AG10803 (cell line): ENCODE measurements around the gene ANO6.
A peak's percentile ranks its signal among the peaks of the same experiment; 100 is the strongest.

Source experiments
- DNase-seq: peaks from one replicate; pipeline ENCODE4 v3.0.0; 2010; ENCODE audit warnings: low read depth
- H3K4me3 ChIP-seq: 2 replicates; pipeline ENCODE4 v1.5.1; 2011; ENCODE audit warnings: mild to moderate bottlenecking, low read length, control low read depth
- CTCF ChIP-seq: conservative IDR thresholded peaks from 2 replicates; pipeline ENCODE4 v1.5.1; 2011; ENCODE audit warnings: mild to moderate bottlenecking, low read length, control low read depth, inconsistent platforms

Gene ANO6

DNA sequence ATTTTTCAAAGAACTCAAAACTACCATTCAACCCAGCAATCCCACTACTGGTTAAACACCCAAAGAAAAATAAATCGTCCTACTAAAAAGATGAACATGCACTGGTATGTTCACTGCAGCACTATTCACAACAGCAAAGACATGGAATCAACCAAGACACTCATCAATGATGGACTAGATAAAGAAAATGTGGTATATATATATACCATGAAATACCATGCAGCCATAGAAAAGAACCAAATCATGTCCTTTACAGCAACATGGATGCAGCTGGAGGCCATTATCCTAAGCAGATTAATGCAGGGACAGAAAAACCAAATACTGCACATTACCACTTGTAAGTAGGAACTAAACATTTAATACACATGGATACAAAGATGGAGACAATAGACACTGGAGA is 3.8 kb upstream of the ANO6 start:
- H3K4me3 ChIP-seq = no peak overlapping the region
- DNase-seq = no peak
- TF ChIP-seq CTCF = no peak

GRCh38 chr12:45213107-45213506 is 2.8 kb upstream of the ANO6 start:
- no peak overlapping the region for H3K4me3 ChIP-seq
- no peak for DNase-seq
- no peak for TF ChIP-seq CTCF

- H3K4me3 ChIP-seq = no peak overlapping the region
- DNase-seq = no peak
- no peak for TF ChIP-seq CTCF
Observed at GRCh38 chr12:45214071-45214470, 1.8 kb upstream of the ANO6 start.

DNA sequence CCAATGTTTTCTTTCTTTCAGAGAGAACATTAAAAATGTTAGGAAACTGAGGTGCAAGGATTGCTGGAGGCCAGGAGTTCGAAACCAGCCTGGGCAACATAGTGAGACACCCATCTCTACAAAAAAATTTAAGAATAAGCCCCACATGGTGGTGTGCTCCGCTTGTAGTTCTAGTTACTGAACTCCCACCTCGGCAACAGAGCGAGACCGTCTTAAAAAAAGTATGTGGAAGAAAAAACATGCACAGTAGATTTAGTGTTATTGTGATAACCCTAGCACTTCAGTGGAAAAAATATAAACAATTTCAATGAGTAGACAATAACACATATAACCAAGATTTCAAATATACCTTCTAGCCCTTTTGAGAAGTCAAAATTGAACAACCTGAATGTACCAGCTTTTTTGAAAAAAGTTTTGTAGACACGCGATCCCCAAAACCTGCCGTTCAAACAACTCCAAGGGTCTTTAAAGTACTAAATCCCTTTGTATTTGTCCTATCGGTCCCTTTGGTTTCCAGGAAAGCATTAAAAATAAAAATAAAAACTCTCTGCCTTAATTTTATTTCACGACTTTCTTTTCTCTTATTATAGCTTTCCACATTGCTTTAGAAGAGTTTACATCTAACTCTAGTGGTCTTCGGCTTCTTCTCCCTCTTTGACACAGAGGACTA is 1.0 kb upstream of the ANO6 start:
- TF ChIP-seq CTCF = peak; percentile 19
- peak; percentile 47 for DNase-seq
- peak overlapping the region; percentile 86 for H3K4me3 ChIP-seq

- TF ChIP-seq CTCF = peak; percentile 41
- H3K4me3 ChIP-seq = peak overlapping the region; percentile 86
- peak; percentile 42 for DNase-seq
Observed at GRCh38 chr12:45216230-45216982, 511 bp downstream of the ANO6 start.

DNA sequence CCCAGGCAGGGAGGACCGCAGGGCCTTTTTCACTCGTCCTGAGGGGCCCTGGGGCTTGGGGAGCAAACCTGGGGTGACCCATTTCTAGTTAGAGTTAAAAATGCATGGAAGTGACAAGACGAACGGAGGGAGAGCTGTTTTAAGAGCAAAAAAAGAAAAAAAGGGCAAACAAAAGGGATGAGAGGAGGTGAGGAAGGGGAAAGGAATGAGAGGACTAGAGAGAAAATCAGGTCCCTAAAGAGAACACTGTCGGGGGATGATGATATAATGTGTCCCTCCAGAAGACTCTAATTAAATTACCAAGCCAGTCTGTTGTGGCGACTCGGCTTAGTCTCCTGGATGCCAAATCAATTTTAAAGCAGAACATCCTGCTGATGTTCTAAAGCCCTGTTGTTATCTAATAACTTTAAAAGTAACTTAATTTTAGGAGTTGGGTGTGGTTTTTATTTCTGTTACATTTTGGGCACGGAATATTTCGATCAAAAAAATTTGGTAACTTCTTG is 1.1 kb downstream of the ANO6 start:
- H3K4me3 ChIP-seq = peak overlapping the region; percentile 86
- DNase-seq = peak; percentile 24
- TF ChIP-seq CTCF = no peak

DNA sequence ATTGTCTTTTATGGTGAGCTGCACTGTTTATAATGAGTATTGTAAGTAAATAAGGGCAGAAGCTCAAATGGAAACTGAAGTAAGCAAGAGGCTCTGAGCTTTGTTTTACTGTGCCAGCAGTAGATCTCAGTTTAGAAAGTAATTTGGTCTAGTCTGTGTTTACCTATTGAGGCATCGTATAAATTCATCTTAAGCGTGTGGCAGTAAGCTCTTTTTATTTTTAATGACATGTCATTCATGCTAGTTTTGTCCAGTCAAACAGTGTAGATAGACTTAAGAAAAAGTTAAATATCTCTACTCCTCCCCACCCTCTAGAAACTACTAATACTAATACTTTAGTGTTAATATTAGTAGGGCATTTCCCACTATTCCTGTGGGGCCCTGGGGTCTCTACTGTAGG is 2.0 kb downstream of the ANO6 start:
- DNase-seq = no peak
- peak overlapping the region; percentile 86 for H3K4me3 ChIP-seq
- TF ChIP-seq CTCF = no peak
